Coronary artery (tissue), 2 donors: ENCODE measurements around the gene DCAF10.
"Not testable (repeated sequence)": the region's sequence is repeated elsewhere in the genome, so short reads cannot be mapped to it uniquely, and the experiment has no call there.

Experiments
- DNase-seq: peaks from one replicate; pipeline ENCODE4 v3.0.0-alpha.2; 2017; ENCODE audit warnings: low spot score
- H3K27ac ChIP-seq, 2 donors: fragments of 200-600 bp; sonication (generic); one replicate each; pipeline ENCODE4 v1.5.1; 2016 to 2019
- H3K4me3 ChIP-seq: fragments of 200-600 bp; sonication (generic); 2 replicates; pipeline ENCODE4 v1.5.1; 2016; ENCODE audit warnings: mild to moderate bottlenecking, moderate library complexity
- CTCF ChIP-seq: fragments of 200-600 bp; sonication (generic); IDR thresholded peaks from one replicate; pipeline ENCODE4 v1.5.1; 2019; ENCODE audit warnings: antibody characterized with exemption

Gene DCAF10

GRCh38 chr9:37909326-37909725 is 108.7 kb downstream of the DCAF10 start:
- DNase-seq = peak; percentile 54
- Histone ChIP-seq H3K27ac (no peak overlapping the region), H3K4me3 (no peak overlapping the region)
- no peak for TF ChIP-seq CTCF

GRCh38 chr9:37909836-37910235 is 109.2 kb downstream of the DCAF10 start:
- H3K27ac ChIP-seq, H3K4me3 ChIP-seq: not testable (repeated sequence)

GRCh38 chr9:37910271-37910670 is 109.7 kb downstream of the DCAF10 start:
- Histone ChIP-seq H3K4me3 (no peak overlapping the region), H3K27ac (no peak overlapping the region)
- peak; percentile 17 for DNase-seq
- no peak for TF ChIP-seq CTCF

More at GRCh38 chr9:37909836-37910235, 109.2 kb downstream of the DCAF10 start:
- peak; percentile 28 for DNase-seq

- no peak for TF ChIP-seq CTCF
- peak; percentile 64 for DNase-seq
- no peak overlapping the region for H3K27ac ChIP-seq
- H3K4me3 ChIP-seq = no peak overlapping the region
Observed at GRCh38 chr9:37911271-37911681, 110.7 kb downstream of the DCAF10 start.

GRCh38 chr9:37913480-37914153 is 113.0 kb downstream of the DCAF10 start:
- no peak overlapping the region for H3K27ac ChIP-seq
- peak; percentile 97 for TF ChIP-seq CTCF
- peak; percentile 76 for DNase-seq
- H3K4me3 ChIP-seq = no peak overlapping the region

- no peak for DNase-seq
- TF ChIP-seq CTCF = no peak
- no peak overlapping the region for H3K27ac ChIP-seq
- no peak overlapping the region for H3K4me3 ChIP-seq
Observed at GRCh38 chr9:37914154-37914551, 113.6 kb downstream of the DCAF10 start.

- Histone ChIP-seq H3K27ac (no peak overlapping the region), H3K4me3 (no peak overlapping the region)
- peak; percentile 63 for DNase-seq
- no peak for TF ChIP-seq CTCF
Observed at GRCh38 chr9:37914701-37915358, 114.2 kb downstream of the DCAF10 start.
